Measurements from ENCODE around the gene EHD2. TPM values are rescaled to one million over a fixed set of nuclear protein-coding genes. Genes with fewer than 3 reads are reported as not detected.
"Not testable (repeated sequence)": the region's sequence is repeated elsewhere in the genome, so short reads cannot be mapped to it uniquely, and the experiment has no call there.

Gene EHD2
- total RNA-seq, 2 donors from 2014 or later = 41.2 to 66.3 TPM

- ATAC-seq = no peak
- H3K9me3 ChIP-seq = no peaks in the 10 kb centered on the region
- H3K27ac ChIP-seq = no peak overlapping the region
- H3K27me3 ChIP-seq = no peaks in the 10 kb centered on the region
- H3K36me3 ChIP-seq (replicated peaks in 1 of 2; ENCODE audit: insufficient read depth in 1 of 2, low read depth in 2 of 2) = peaks cover 8 to 31% of the 10 kb centered on the region in 2 donors
- WGBS, 2 donors = 88 to 96% methylated on average over 4 to 5 of the region's 5 CpGs
- TF ChIP-seq CTCF (IDR thresholded peaks at IDR 0.05) (no peak), POLR2A (IDR thresholded peaks at IDR 0.05) (no peak)
- no peak for DNase-seq
- intact Hi-C loops (cut with DNase I) = loop anchor here (5.0 kb wide), 1 partner anchor 51 kb away; no protein-coding TSS in a partner anchor
- H3K4me1 ChIP-seq = peaks cover 15% of the 10 kb centered on the region
- H3K4me3 ChIP-seq = no peak overlapping the region
Measured at GRCh38 chr19:47758443-47758804, 45.2 kb downstream of the EHD2 start.

- 84 to 88% methylated on average over 5 of the region's 5 CpGs for WGBS, 2 donors
- intact Hi-C loops (cut with DNase I) = no loop called here
Measured at GRCh38 chr19:47760632-47760999, 47.4 kb downstream of the EHD2 start.

GRCh38 chr19:47761566-47761965 is 48.3 kb downstream of the EHD2 start:
- ATAC-seq (no peak), DNase-seq (no peak)
- Histone ChIP-seq H3K27me3 (no peaks in the 10 kb centered on the region), H3K9me3 (no peaks in the 10 kb centered on the region), H3K27ac (no peak overlapping the region), H3K36me3 (replicated peaks in 1 of 2; ENCODE audit: insufficient read depth in 1 of 2, low read depth in 2 of 2) (peaks cover under 1 to 12% of the 10 kb centered on the region in 2 donors), H3K4me1 (peaks cover 15% of the 10 kb centered on the region), H3K4me3 (no peak overlapping the region)
- 79 to 83% methylated on average over 5 of the region's 5 CpGs for WGBS, 2 donors
- TF ChIP-seq CTCF (IDR thresholded peaks at IDR 0.05) (no peak), POLR2A (IDR thresholded peaks at IDR 0.05) (no peak)
- intact Hi-C loops (cut with DNase I) = no loop called here

More at GRCh38 chr19:47760632-47760999, 47.4 kb downstream of the EHD2 start:
- H3K27ac ChIP-seq = no peak overlapping the region
- TF ChIP-seq POLR2A (IDR thresholded peaks at IDR 0.05) (no peak), CTCF (IDR thresholded peaks at IDR 0.05) (no peak)
- peaks cover 15% of the 10 kb centered on the region for H3K4me1 ChIP-seq
- H3K9me3 ChIP-seq = no peaks in the 10 kb centered on the region
- no peak for DNase-seq
- no peak overlapping the region for H3K4me3 ChIP-seq
- H3K27me3 ChIP-seq = no peaks in the 10 kb centered on the region
- no peak for ATAC-seq
- peaks cover 8 to 20% of the 10 kb centered on the region in 2 donors for H3K36me3 ChIP-seq (replicated peaks in 1 of 2; ENCODE audit: insufficient read depth in 1 of 2, low read depth in 2 of 2)

- H3K9me3 ChIP-seq = no peaks in the 10 kb centered on the region
- DNase-seq (no peak), ATAC-seq (no peak)
- peaks cover 0 to 7% of the 10 kb centered on the region in 2 donors for H3K36me3 ChIP-seq (replicated peaks in 1 of 2; ENCODE audit: insufficient read depth in 1 of 2, low read depth in 2 of 2)
- intact Hi-C loops (cut with DNase I) = no loop called here
- H3K27ac ChIP-seq = no peak overlapping the region
- WGBS, 2 donors = 69 to 82% methylated on average over 3 of the region's 3 CpGs
- no peak for TF ChIP-seq CTCF (IDR thresholded peaks at IDR 0.05)
- no peak for TF ChIP-seq POLR2A (IDR thresholded peaks at IDR 0.05)
- H3K4me3 ChIP-seq = no peak overlapping the region
- H3K27me3 ChIP-seq = no peaks in the 10 kb centered on the region
- H3K4me1 ChIP-seq = peaks cover 9% of the 10 kb centered on the region
Measured at GRCh38 chr19:47762151-47762550, 48.9 kb downstream of the EHD2 start.

GRCh38 chr19:47762615-47763308 is 49.5 kb downstream of the EHD2 start:
- Histone ChIP-seq H3K27me3 (no peaks in the 10 kb centered on the region), H3K27ac (no peak overlapping the region), H3K36me3 (replicated peaks in 1 of 2; ENCODE audit: insufficient read depth in 1 of 2, low read depth in 2 of 2) (peaks cover 0 to 4% of the 10 kb centered on the region in 2 donors), H3K9me3 (no peaks in the 10 kb centered on the region), H3K4me3 (no peak overlapping the region), H3K4me1 (peaks cover 3% of the 10 kb centered on the region)
- intact Hi-C loops (cut with DNase I) = no loop called here
- TF ChIP-seq CTCF (IDR thresholded peaks at IDR 0.05) = no peak
- TF ChIP-seq POLR2A (IDR thresholded peaks at IDR 0.05) = no peak
- WGBS, 2 donors = 68 to 70% methylated on average over 15 to 18 of the region's 18 CpGs
- DNase-seq (no peak), ATAC-seq (no peak)

- H3K9me3 ChIP-seq; H3K36me3 ChIP-seq (replicated peaks in 1 of 2; ENCODE audit: insufficient read depth in 1 of 2, low read depth in 2 of 2); H3K27me3 ChIP-seq; H3K4me3 ChIP-seq; ATAC-seq; DNase-seq; H3K4me1 ChIP-seq; intact Hi-C loops (cut with DNase I); H3K27ac ChIP-seq: not testable (repeated sequence)
- WGBS, 2 donors = 84 to 88% methylated on average over 2 to 3 of the region's 3 CpGs
Measured at GRCh38 chr19:47764705-47765104, 51.5 kb downstream of the EHD2 start.
